GM12878 (cell line): ENCODE data around the gene TSPAN31.

Source experiments
- BHLHE40 ChIP-seq, 2 experiments: fragments of 450-650 bp in 1 of 2; IDR thresholded peaks; 2 replicates each; pipeline ENCODE4 v1.6.1; 2011 to 2017; ENCODE audit warnings: low read depth in 2 of 2, borderline replicate concordance in 1 of 2, improper control_type of control experiment in 1 of 2, low read length in 1 of 2, mild to moderate bottlenecking in 1 of 2
- BRCA1 ChIP-seq: IDR thresholded peaks from 2 replicates; pipeline ENCODE4 v1.6.1; 2011; ENCODE audit warnings: low read depth, low read length, improper control_type of control experiment
- CTCF ChIP-seq, 3 experiments: IDR thresholded peaks in 2 of 3; conservative IDR thresholded peaks in 1 of 3; 2 replicates each; pipeline ENCODE4 v1.5.1; 2011; ENCODE audit warnings: low read depth in 3 of 3, low read length in 3 of 3, mild to moderate bottlenecking in 3 of 3, control low read depth in 2 of 3, moderate library complexity in 2 of 3, inconsistent platforms in 1 of 3, mixed read lengths in 1 of 3; ENCODE audit not compliant: control insufficient read depth in 2 of 3, insufficient read depth in 1 of 3; ENCODE audit errors: extremely low read depth in 1 of 3
- EP300 ChIP-seq, 2 experiments: fragments of 150-350 bp in 1 of 2; IDR thresholded peaks; 2 replicates each; pipeline ENCODE4 v1.6.1; 2011 to 2012; ENCODE audit warnings: low read depth in 2 of 2, low read length in 2 of 2, borderline replicate concordance in 1 of 2, improper control_type of control experiment in 1 of 2, inconsistent platforms in 1 of 2; ENCODE audit not compliant: control insufficient read depth in 1 of 2
- IKZF2 ChIP-seq, 2 experiments: fragments of 450-650 bp; IDR thresholded peaks; 2 replicates each; pipeline ENCODE4 v1.6.1; 2017; ENCODE audit warnings: mild to moderate bottlenecking in 2 of 2, moderate library complexity in 2 of 2
- IRF3 ChIP-seq: fragments of 450-650 bp; IDR thresholded peaks from 2 replicates; pipeline ENCODE4 v1.6.1; 2014; ENCODE audit warnings: mild to moderate bottlenecking
- MYC ChIP-seq: IDR thresholded peaks from 2 replicates; pipeline ENCODE4 v1.6.1; 2011; ENCODE audit warnings: mild to moderate bottlenecking, low read length, moderate library complexity, inconsistent platforms; ENCODE audit not compliant: insufficient read depth, insufficient replicate concordance, insufficient read length, severe bottlenecking
- NFYB ChIP-seq: IDR thresholded peaks from 2 replicates; pipeline ENCODE4 v1.6.1; 2011; ENCODE audit warnings: low read depth, mild to moderate bottlenecking, low read length, improper control_type of control experiment, moderate library complexity; ENCODE audit not compliant: insufficient read depth
- POLR2A ChIP-seq: IDR thresholded peaks from 2 replicates; pipeline ENCODE4 v1.6.1; 2011; ENCODE audit warnings: low read depth, mild to moderate bottlenecking, low read length
- POLR2AphosphoS5 ChIP-seq: IDR thresholded peaks from 2 replicates; pipeline ENCODE4 v1.6.1; 2011; ENCODE audit warnings: mild to moderate bottlenecking, low read length, inconsistent platforms
- REST ChIP-seq: IDR thresholded peaks from 2 replicates; pipeline ENCODE4 v1.6.1; 2012; ENCODE audit warnings: mild to moderate bottlenecking, low read depth, low read length
- ZBTB40 ChIP-seq: fragments of 450-650 bp; IDR thresholded peaks from 2 replicates; pipeline ENCODE4 v1.6.1; 2016; ENCODE audit warnings: mild to moderate bottlenecking, moderate library complexity, borderline replicate concordance

GRCh38 chr12:57761391-57761998 is 16.7 kb downstream of the TSPAN31 start:
- TF ChIP-seq POLR2AphosphoS5 (no peak), BHLHE40 (IDR thresholded peaks at IDR 0.05; ENCODE audit: borderline replicate concordance in 1 of 2, low read depth in 2 of 2, low read length in 1 of 2) (no peak), ZBTB40 (no peak), CTCF (IDR thresholded peaks at IDR 0.05 in 2 of 3, conservative IDR thresholded peaks at IDR 0.05 in 1 of 3; ENCODE audit: control insufficient read depth in 2 of 3, extremely low read depth in 1 of 3, insufficient read depth in 1 of 3, low read depth in 3 of 3, low read length in 3 of 3) (no peak), IRF3 (no peak), IKZF2 (IDR thresholded peaks at IDR 0.05) (no peak), REST (no peak), NFYB (no peak), POLR2A (no peak), MYC (no peak), EP300 (IDR thresholded peaks at IDR 0.05; ENCODE audit: borderline replicate concordance in 1 of 2, control insufficient read depth in 1 of 2, low read depth in 2 of 2, low read length in 2 of 2) (no peak), BRCA1 (no peak)
